Bronchial epithelial cell (primary cell): ENCODE measurements around the gene EDEM1. TPM values are rescaled to one million over a fixed set of nuclear protein-coding genes. Genes with fewer than 3 reads are reported as not detected.

Experiments
- DNase-seq: peaks from one replicate; pipeline ENCODE4 v3.0.0-alpha.2; 2010; ENCODE audit warnings: low read depth
- FAIRE-seq: peaks from 2 replicates; lab custom pipeline; 2011; peaks lifted over from hg19 to GRCh38; lab: Jason Lieb, UNC
- H3K27me3 ChIP-seq: 2 replicates; pipeline ENCODE4 v1.5.1; 2011; ENCODE audit warnings: low read length; ENCODE audit not compliant: control insufficient read depth, insufficient read depth
- H3K36me3 ChIP-seq: 2 replicates; pipeline ENCODE4 v1.5.1; 2011; ENCODE audit warnings: low read length; ENCODE audit not compliant: control insufficient read depth, insufficient read depth
- H3K4me3 ChIP-seq: 2 replicates; pipeline ENCODE4 v1.5.1; 2011; ENCODE audit warnings: mild to moderate bottlenecking, low read depth, low read length, control low read depth
- total RNA-seq: library from RNA; depleted of rRNA; stranded (reverse); fragments of >200 nt; gene quantifications from 2 replicates; pipeline ENCODE4 v1.2.1, GENCODE V29; 2014
- TF ChIP-seq, protein P1 (sequence below): IDR thresholded peaks from 2 replicates; pipeline ENCODE4 v1.5.1; 2011; ENCODE audit warnings: mild to moderate bottlenecking, moderate library complexity, low read length, control low read depth, inconsistent platforms; ENCODE audit not compliant: insufficient read depth, severe bottlenecking

Gene EDEM1
- total RNA-seq, 1 donor from 2014 or later = 37.6 TPM

DNA sequence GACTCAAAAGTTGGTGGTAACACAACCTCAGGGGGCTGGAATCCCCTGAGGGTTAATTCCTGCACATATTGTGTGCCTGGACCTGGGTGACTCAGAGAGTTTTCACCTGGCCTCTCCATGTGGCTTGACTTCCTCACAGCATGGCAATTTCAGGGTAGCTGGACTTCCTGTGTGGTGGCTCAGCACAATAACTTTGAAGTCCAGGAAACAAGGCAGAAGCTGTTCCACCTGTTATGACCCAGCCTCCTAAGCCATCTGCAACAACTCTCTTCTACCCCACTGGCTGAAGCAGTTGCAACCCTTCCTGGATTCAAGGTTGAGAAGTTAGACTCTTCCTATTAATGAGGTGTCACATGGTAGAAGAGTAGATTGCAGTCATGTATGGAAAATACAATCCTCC lies 58.4 kb downstream of the EDEM1 start:
- H3K36me3 ChIP-seq = no peaks in the 10 kb centered on the region
- FAIRE-seq (no peak), DNase-seq (no peak)
- no peaks in the 10 kb centered on the region for H3K27me3 ChIP-seq
- no peak overlapping the region for H3K4me3 ChIP-seq
- TF ChIP-seq, protein P1, sequence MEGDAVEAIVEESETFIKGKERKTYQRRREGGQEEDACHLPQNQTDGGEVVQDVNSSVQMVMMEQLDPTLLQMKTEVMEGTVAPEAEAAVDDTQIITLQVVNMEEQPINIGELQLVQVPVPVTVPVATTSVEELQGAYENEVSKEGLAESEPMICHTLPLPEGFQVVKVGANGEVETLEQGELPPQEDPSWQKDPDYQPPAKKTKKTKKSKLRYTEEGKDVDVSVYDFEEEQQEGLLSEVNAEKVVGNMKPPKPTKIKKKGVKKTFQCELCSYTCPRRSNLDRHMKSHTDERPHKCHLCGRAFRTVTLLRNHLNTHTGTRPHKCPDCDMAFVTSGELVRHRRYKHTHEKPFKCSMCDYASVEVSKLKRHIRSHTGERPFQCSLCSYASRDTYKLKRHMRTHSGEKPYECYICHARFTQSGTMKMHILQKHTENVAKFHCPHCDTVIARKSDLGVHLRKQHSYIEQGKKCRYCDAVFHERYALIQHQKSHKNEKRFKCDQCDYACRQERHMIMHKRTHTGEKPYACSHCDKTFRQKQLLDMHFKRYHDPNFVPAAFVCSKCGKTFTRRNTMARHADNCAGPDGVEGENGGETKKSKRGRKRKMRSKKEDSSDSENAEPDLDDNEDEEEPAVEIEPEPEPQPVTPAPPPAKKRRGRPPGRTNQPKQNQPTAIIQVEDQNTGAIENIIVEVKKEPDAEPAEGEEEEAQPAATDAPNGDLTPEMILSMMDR = no peak

DNA sequence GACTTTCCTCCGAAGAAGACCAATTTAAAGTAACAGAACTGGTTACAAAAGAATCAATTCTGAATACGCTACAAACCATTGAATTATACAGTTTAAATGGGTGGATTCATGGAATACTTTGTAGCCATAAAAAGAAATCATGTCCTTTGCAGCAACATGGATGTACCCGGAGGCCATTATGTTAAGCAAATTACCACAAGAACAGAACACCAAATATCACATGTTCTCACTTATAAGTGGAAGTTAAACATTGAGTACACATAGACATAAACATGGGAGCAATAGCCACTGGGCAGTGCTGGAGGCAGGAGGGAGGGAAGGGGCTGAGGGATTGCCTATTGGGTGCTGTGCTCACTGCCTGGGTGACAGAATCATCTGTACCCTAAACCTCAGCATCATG lies 61.3 kb downstream of the EDEM1 start:
- TF ChIP-seq, protein P1 = no peak
- FAIRE-seq = no peak

DNA sequence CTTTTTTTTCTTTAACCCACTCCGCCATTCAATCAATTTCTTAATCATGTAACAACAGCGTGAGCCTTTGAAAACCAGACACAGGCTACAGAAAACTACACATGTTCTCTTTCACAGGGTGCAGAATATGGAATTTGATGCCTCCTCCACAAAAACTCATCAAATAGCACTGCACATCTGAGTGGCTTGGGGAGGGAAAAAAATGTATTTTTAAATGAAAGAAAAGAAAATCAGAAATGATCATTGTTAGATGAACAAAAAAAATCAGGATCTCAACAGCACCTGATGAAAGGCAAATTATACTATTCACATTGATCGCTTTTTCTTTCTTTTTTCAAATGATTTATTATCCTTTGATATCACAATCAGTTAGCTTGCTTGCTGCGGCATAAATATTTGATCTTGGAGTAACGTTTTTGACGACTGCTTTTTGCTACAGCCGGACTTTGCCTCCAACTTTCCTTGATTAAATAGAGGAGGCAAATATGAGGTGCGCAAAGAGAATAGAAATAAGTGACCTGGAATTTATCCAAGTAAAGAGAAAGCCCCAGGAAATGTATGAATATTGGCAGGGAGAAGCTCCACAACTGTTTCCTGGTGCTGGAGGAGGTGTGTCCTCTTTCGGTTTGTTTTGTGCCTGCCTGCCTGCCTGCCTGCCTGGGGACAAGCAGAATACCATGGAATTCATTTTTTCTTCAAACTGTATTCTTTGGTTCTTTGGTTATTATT lies 63.1 kb downstream of the EDEM1 start:
- FAIRE-seq = no peak
- H3K4me3 ChIP-seq = peak overlapping the region; percentile 7
- no peaks in the 10 kb centered on the region for H3K36me3 ChIP-seq
- peaks cover 2% of the 10 kb centered on the region for H3K27me3 ChIP-seq
- TF ChIP-seq, protein P1 = no peak
- peak; percentile 20 for DNase-seq

More for the DNA sequence above, 61.3 kb downstream of the EDEM1 start:
- Histone ChIP-seq H3K4me3 (no peak overlapping the region), H3K36me3 (no peaks in the 10 kb centered on the region), H3K27me3 (peaks cover 2% of the 10 kb centered on the region)
- no peak for DNase-seq

DNA sequence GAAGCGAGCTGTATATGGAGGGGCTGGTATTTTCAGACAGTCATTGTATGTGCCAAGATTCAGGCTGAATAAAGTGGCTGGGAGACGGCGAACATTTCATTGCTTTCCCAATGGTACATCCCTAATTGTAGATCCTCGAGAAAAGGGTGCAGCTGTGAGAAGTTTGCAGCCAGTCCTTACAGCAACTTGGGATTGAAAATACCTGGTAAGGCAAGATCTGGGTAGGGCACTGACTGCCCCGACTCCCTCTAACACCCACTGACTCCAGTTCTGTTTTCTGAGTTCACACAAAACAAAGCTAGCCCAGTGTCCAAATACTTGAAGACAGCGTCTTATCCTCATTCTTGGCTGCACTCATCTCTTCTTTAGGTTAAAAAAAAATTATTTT lies 63.7 kb downstream of the EDEM1 start:
- peaks cover 2% of the 10 kb centered on the region for H3K27me3 ChIP-seq
- FAIRE-seq (no peak), DNase-seq (no peak)
- TF ChIP-seq, protein P1 = no peak
- no peaks in the 10 kb centered on the region for H3K36me3 ChIP-seq
- H3K4me3 ChIP-seq = peak overlapping the region; percentile 7

DNA sequence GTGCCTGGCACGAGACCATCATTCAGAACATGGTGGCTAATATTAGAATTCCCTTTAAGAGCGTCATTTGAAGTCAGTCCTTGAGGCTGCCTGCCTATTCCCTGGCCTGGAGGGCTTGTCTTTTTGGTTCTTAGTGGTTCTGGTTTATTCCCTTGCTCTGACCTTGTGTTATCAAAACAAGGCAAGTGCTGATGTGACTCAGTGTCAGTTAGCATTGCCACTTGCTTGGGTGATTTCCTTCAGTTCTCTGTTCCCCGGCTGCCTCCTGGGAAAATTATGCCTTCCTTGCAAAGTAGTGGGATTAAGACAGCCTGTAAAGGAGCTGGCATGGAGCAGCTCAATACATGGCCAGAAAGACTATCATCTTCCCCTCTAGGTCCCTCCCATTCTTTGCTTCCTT lies 64.6 kb downstream of the EDEM1 start:
- DNase-seq = no peak
- peaks cover 2% of the 10 kb centered on the region for H3K27me3 ChIP-seq
- H3K36me3 ChIP-seq = no peaks in the 10 kb centered on the region
- TF ChIP-seq, protein P1 = no peak
- FAIRE-seq = no peak
- H3K4me3 ChIP-seq = no peak overlapping the region
